GM12891 (cell line): Measurements from ENCODE around the gene CASS4.

ENCODE experiments used
- PAX5 ChIP-seq: IDR thresholded peaks from 2 replicates; pipeline ENCODE4 v1.6.1; 2011; ENCODE audit warnings: low read length, moderate library complexity, mild to moderate bottlenecking; ENCODE audit not compliant: insufficient read depth, severe bottlenecking
- POLR2A ChIP-seq: IDR thresholded peaks from 2 replicates; pipeline ENCODE4 v1.6.1; 2011; ENCODE audit warnings: low read depth, low read length, control low read depth
- POLR2AphosphoS5 ChIP-seq: IDR thresholded peaks from 2 replicates; pipeline ENCODE4 v1.6.1; 2011; ENCODE audit warnings: low read depth, low read length, control low read depth
- POU2F2 ChIP-seq: IDR thresholded peaks from 2 replicates; pipeline ENCODE4 v1.6.1; 2011; ENCODE audit warnings: low read depth, mild to moderate bottlenecking, control low read depth, low read length, moderate library complexity
- SPI1 ChIP-seq: IDR thresholded peaks from 2 replicates; pipeline ENCODE4 v1.6.1; 2011; ENCODE audit warnings: low read depth, low read length, control low read depth
- TAF1 ChIP-seq: IDR thresholded peaks from 2 replicates; pipeline ENCODE4 v1.6.1; 2011; ENCODE audit warnings: low read depth, low read length, control low read depth

GRCh38 chr20:56503916-56504315 lies 91.9 kb downstream of the CASS4 start:
- TF ChIP-seq POLR2A = no peak
- TF ChIP-seq TAF1 = no peak
- no peak for TF ChIP-seq SPI1
- TF ChIP-seq POLR2AphosphoS5 = no peak
- TF ChIP-seq PAX5 = no peak
- TF ChIP-seq POU2F2 = no peak
